PC-9 (cell line): ENCODE measurements around the gene CARS2. TPM values are rescaled to one million over a fixed set of nuclear protein-coding genes. Genes with fewer than 3 reads are reported as not detected.

ENCODE experiments used
- BruUV-seq: library from RNA; stranded (reverse); fragments of 400-500 nt; replicated peaks from 2 replicates; lab custom pipeline; 2021; lab: Mats Ljungman, UMichigan
- CTCF ChIA-PET: fragments of 300-600 bp; sonication (Branson Sonifier 250); formaldehyde crosslinking; loops from one replicate; lab custom pipeline; 2022; ENCODE audit warnings: antibody characterized with exemption; lab: Charles Lee
- POLR2A ChIA-PET: fragments of 300-600 bp; sonication (Branson Sonifier 250); formaldehyde crosslinking; loops from one replicate; lab custom pipeline; 2022; ENCODE audit warnings: antibody characterized with exemption; ENCODE audit not compliant: unreplicated experiment; lab: Charles Lee
- DNase-seq, 2 experiments: peaks; one replicate each; pipeline versions ENCODE4 v3.0.0 to v3.0.0-alpha.2; 2015 to 2022; ENCODE audit warnings: mixed read lengths in 1 of 2
- H2AFZ ChIP-seq: fragments of 200-600 bp; sonication (generic); 2 replicates; pipeline ENCODE4 v1.8.1; 2017; ENCODE audit warnings: antibody characterized with exemption
- H3F3A ChIP-seq: fragments of 200-600 bp; sonication (generic); 2 replicates; pipeline ENCODE4 v1.8.1; 2017; ENCODE audit warnings: antibody characterized with exemption, mild to moderate bottlenecking, low read depth; ENCODE audit not compliant: insufficient read depth
- H3K27ac ChIP-seq: fragments of 200-600 bp; sonication (generic); 2 replicates; pipeline ENCODE4 v1.6.1; 2016; ENCODE audit warnings: mixed run types
- H3K27me3 ChIP-seq: fragments of 200-600 bp; sonication (generic); 2 replicates; pipeline ENCODE4 v1.6.1; 2016; ENCODE audit warnings: low read depth, mixed run types; ENCODE audit not compliant: insufficient read depth
- H3K36me3 ChIP-seq: fragments of 200-600 bp; sonication (generic); 2 replicates; pipeline ENCODE4 v1.6.1; 2016; ENCODE audit warnings: low read depth, mixed run types
- H3K4me1 ChIP-seq: fragments of 200-600 bp; sonication (generic); replicated peaks from 2 replicates; pipeline ENCODE4 v1.6.1; 2016; ENCODE audit warnings: mixed run types; ENCODE audit not compliant: insufficient read depth
- H3K4me2 ChIP-seq: fragments of 200-600 bp; sonication (generic); 2 replicates; pipeline ENCODE4 v1.6.1; 2017; ENCODE audit warnings: mixed run types
- H3K4me3 ChIP-seq: fragments of 200-600 bp; sonication (generic); 2 replicates; pipeline ENCODE4 v1.6.1; 2016; ENCODE audit warnings: mixed run types
- H3K79me2 ChIP-seq: fragments of 200-600 bp; sonication (generic); 2 replicates; pipeline ENCODE4 v1.6.1; 2017; ENCODE audit warnings: low read depth, mixed run types
- H3K9me2 ChIP-seq: fragments of 200-600 bp; sonication (generic); 2 replicates; pipeline ENCODE4 v1.8.1; 2017; ENCODE audit warnings: mild to moderate bottlenecking; ENCODE audit not compliant: insufficient read depth
- H3K9me3 ChIP-seq: fragments of 200-600 bp; sonication (generic); 2 replicates; pipeline ENCODE4 v1.8.1; 2016; ENCODE audit warnings: low read depth; ENCODE audit not compliant: insufficient read depth
- H4K20me1 ChIP-seq: fragments of 200-600 bp; sonication (generic); 2 replicates; pipeline ENCODE4 v1.8.1; 2017; ENCODE audit not compliant: insufficient read depth
- EZH2 ChIP-seq: fragments of 200-600 bp; sonication (generic); IDR thresholded peaks from 2 replicates; pipeline ENCODE4 v1.8.0; 2017; ENCODE audit warnings: antibody characterized with exemption, low read depth
- intact Hi-C: fragments of 100-400 bp; cut with micrococcal nuclease; formaldehyde crosslinking; loops from one replicate; pipeline ENCODE4 v1.10.0; 2022; ENCODE audit not compliant: unreplicated experiment
- total RNA-seq: library from RNA; stranded (reverse); gene quantifications from 2 replicates; pipeline ENCODE4 v1.2.3, GENCODE V29; 2021
- TF ChIP-seq, protein P1 (sequence below): fragments of 200-600 bp; sonication (generic); conservative IDR thresholded peaks from 2 replicates; pipeline ENCODE4 v1.6.1; 2017; ENCODE audit warnings: mixed run types, antibody characterized with exemption, mild to moderate bottlenecking, moderate library complexity

CARS2 gene
- total RNA-seq, 1 experiment from 2014 or later, result 67.0 TPM

DNA sequence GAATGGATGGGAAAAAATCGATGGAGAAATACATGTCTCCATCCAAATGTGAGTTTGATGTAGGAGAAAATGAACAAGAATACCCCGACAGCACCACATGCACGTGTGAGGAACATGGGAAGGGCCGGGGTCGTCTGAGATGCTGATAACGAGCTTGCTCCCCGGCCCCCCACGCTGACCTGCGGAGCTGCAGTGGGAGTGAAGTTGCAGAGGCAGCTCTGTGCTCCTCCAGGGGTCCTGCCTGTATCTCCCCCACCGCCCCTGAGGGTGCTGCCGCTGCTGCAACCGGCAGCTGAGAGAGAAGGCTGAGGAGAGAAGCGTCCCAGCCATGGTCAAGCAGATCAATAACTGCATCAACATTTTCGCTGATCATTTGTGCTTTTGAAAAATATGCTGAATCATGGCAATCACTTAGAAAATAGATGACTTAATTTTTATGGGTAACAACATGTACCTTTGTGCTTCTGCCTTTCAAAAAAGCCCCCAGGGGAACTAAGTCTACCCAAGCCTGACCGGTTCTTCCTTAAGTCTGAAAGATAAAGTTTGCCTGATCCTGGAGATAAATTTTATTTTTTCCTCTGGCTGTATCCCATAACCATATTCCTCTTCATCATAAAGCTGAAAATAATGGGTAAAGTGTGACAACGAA, 108.8 kb downstream of the CARS2 start:
- Histone ChIP-seq H3K4me1 (peaks cover 26% of the 10 kb centered on the region), H3K36me3 (no peaks in the 10 kb centered on the region), H3K9me3 (no peaks in the 10 kb centered on the region), H3K4me2 (peak overlapping the region; percentile 12; the same call in 1 of the 2 replicates), H4K20me1 (no peaks in the 10 kb centered on the region), H3F3A (no peaks in the 10 kb centered on the region), H3K79me2 (no peaks in the 10 kb centered on the region), H3K9me2 (no peaks in the 10 kb centered on the region), H3K27me3 (no peaks in the 10 kb centered on the region), H3K27ac (peak overlapping the region; percentile 16; the same call in 1 of the 2 replicates), H3K4me3 (no peak overlapping the region), H2AFZ (no peak overlapping the region; the same call in 1 of the 2 replicates)
- peak in 1 of 2 experiments; percentile 62 for DNase-seq
- no peak for TF ChIP-seq EZH2
- TF ChIP-seq, protein P1, sequence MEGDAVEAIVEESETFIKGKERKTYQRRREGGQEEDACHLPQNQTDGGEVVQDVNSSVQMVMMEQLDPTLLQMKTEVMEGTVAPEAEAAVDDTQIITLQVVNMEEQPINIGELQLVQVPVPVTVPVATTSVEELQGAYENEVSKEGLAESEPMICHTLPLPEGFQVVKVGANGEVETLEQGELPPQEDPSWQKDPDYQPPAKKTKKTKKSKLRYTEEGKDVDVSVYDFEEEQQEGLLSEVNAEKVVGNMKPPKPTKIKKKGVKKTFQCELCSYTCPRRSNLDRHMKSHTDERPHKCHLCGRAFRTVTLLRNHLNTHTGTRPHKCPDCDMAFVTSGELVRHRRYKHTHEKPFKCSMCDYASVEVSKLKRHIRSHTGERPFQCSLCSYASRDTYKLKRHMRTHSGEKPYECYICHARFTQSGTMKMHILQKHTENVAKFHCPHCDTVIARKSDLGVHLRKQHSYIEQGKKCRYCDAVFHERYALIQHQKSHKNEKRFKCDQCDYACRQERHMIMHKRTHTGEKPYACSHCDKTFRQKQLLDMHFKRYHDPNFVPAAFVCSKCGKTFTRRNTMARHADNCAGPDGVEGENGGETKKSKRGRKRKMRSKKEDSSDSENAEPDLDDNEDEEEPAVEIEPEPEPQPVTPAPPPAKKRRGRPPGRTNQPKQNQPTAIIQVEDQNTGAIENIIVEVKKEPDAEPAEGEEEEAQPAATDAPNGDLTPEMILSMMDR, result no peak
- CTCF ChIA-PET, result no interaction called here
- POLR2A ChIA-PET, result no interaction called here
- BruUV-seq, result no TSS peak
- intact Hi-C loops, result loop anchor here (10.0 kb wide), 2 partner anchors 118 to 372 kb away; partner anchors contain the start of gene ING1

DNA sequence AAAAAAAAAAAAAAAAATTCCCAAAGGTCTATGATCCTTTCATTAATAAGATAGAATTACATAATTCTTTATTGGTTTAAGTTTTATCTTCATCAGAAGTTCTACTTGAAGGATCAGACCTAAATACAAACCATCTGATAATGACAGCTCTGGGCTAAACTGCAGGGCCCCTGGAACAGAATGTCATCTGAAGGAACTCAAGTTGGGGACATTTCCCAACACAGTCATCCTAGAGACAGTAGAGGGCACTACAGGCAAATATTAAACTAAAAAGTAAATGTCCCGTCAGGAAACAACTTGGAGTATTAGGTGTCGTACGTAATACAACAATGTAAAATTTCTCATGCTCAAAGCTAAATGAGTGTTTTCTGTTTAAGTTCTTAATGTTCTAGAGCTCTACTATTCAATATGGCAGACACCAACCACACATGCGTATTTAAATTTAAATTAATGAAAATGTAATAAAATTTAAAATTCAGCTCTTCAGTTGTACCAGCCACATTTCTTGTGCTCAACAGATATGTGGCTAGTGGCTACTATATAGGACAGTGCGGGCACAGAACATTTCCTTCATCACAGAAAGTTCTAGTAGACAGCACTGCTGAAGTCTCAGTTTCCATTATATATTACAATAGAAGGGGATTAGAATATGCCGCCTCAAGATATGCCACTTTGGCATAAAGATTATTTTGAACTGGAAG, 112.3 kb downstream of the CARS2 start:
- H3K27me3 ChIP-seq, result no peaks in the 10 kb centered on the region
- peaks cover 33% of the 10 kb centered on the region for H3K4me1 ChIP-seq
- no peaks in the 10 kb centered on the region for H3K79me2 ChIP-seq
- no peaks in the 10 kb centered on the region for H3K9me2 ChIP-seq
- intact Hi-C loops, result loop anchor here (1.0 to 10.0 kb wide), 4 partner anchors 121 to 459 kb away; partner anchors contain the start of gene ING1
- DNase-seq, result peak in 1 of 2 experiments; percentile 59
- no peak overlapping the region for H3K4me2 ChIP-seq
- H3K4me3 ChIP-seq, result no peak overlapping the region
- no peak for TF ChIP-seq EZH2
- TF ChIP-seq, protein P1, result peak; percentile 78
- ChIA-PET POLR2A (interaction anchor here (0.5 to 0.7 kb wide), 4 partner anchors 23 to 414 kb away, joined by 3 to 5 read pairs (median 4); no protein-coding TSS in a partner anchor), CTCF (interaction anchor here (0.6 to 1.2 kb wide), 3 partner anchors 87 to 138 kb away, joined by 3 to 4 read pairs (median 4); no protein-coding TSS in a partner anchor)
- H2AFZ ChIP-seq, result no peak overlapping the region
- no TSS peak for BruUV-seq
- no peak overlapping the region for H3K27ac ChIP-seq
- no peaks in the 10 kb centered on the region for H3K36me3 ChIP-seq
- H3K9me3 ChIP-seq, result no peaks in the 10 kb centered on the region
- H3F3A ChIP-seq, result peaks cover 13% of the 10 kb centered on the region
- H4K20me1 ChIP-seq, result no peaks in the 10 kb centered on the region

DNA sequence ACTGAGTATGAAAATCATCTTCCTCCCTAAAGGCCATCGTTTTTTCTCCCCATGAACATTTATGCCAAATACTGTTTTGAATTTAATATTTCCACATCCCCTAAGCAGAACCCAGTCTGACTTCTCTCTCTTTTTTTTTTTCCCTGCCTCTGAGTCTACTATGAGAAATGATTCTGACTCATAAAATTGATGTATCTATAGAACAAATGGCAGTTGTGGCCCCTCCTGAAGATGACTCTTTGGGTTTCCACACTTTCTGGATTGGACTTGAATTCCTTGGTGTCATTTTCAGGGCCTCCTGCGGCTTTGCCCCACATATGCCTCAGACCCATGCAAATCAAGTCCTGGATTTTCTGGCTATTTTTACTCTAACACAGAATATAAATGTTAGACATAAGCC, 113.3 kb downstream of the CARS2 start:
- no peak overlapping the region for H2AFZ ChIP-seq
- POLR2A ChIA-PET, result no interaction called here
- no peaks in the 10 kb centered on the region for H3K9me3 ChIP-seq
- TF ChIP-seq, protein P1, result no peak
- TF ChIP-seq EZH2, result no peak
- H3K79me2 ChIP-seq, result no peaks in the 10 kb centered on the region
- CTCF ChIA-PET, result no interaction called here
- BruUV-seq, result no TSS peak
- peaks cover 13% of the 10 kb centered on the region for H3F3A ChIP-seq
- no peaks in the 10 kb centered on the region for H4K20me1 ChIP-seq
- H3K4me3 ChIP-seq, result no peak overlapping the region
- no peak overlapping the region for H3K27ac ChIP-seq
- no peaks in the 10 kb centered on the region for H3K27me3 ChIP-seq
- no peaks in the 10 kb centered on the region for H3K9me2 ChIP-seq
- H3K36me3 ChIP-seq, result no peaks in the 10 kb centered on the region
- intact Hi-C loops, result loop anchor here (1.0 to 10.0 kb wide), 4 partner anchors 122 to 460 kb away; partner anchors contain the start of gene ING1
- no peak overlapping the region for H3K4me2 ChIP-seq
- DNase-seq, result no peak
- peaks cover 31% of the 10 kb centered on the region for H3K4me1 ChIP-seq

Other genes starting within 250 kb of the CARS2 start
- gene RAB20, start 144.4 kb downstream of the CARS2 start, total RNA-seq, result 31.9 and 41.0 TPM in 2 replicates
- 30.2 and 35.2 TPM in 2 replicates for gene NAXD, start 90.6 kb downstream of the CARS2 start, total RNA-seq
- gene ING1, start 7.6 kb upstream of the CARS2 start, total RNA-seq, result 21.2 and 23.1 TPM in 2 replicates
- 154 and 155 TPM in 2 replicates for gene ANKRD10, start 209.0 kb upstream of the CARS2 start, total RNA-seq